Central memory CD4-positive, alpha-beta T cell (primary cell): ENCODE measurements around the gene RUFY3.
"Not testable (repeated sequence)": the region's sequence is repeated elsewhere in the genome, so short reads cannot be mapped to it uniquely, and the experiment has no call there.

Source experiments
- DNase-seq: peaks from one replicate; pipeline ENCODE4 v3.0.0; 2022

RUFY3 gene

DNA sequence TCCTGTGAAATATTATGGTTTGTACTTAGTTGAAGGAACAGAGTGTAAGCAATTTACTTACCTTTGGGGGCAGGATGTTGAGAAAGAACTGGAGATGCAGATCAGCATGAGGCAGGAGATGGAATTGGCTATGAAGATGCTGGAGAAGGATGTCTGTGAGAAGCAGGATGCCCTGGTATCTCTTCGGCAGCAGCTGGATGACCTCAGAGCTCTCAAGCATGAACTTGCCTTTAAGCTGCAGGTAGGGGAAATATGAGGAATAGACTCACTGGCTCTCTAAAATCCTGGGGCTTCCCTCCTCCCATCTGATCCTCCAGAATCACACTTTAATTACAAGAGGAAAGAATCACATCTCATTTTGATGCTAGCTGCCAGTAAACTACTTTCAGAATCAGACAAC lies 67.0 kb downstream of the RUFY3 start:
- DNase-seq, result no peak

DNA sequence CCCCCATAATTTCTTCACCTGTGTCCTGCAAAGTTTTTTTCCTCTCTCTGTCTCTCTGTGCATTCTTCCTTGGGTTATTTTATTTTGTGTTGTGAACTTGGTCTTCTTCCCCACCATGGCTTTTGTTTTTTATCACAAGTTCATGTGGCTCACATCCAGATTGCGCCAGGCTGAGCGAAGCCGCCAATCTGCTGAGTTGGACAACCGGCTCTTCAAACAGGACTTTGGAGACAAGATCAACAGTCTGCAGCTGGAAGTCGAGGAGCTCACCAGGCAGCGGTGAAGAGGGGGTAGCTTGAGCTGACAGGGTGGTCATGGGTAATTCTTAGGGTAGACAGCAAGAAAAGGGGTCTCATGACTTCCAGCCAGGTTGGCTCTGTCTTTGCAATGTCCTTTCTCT lies 71.9 kb downstream of the RUFY3 start:
- DNase-seq, result no peak

DNA sequence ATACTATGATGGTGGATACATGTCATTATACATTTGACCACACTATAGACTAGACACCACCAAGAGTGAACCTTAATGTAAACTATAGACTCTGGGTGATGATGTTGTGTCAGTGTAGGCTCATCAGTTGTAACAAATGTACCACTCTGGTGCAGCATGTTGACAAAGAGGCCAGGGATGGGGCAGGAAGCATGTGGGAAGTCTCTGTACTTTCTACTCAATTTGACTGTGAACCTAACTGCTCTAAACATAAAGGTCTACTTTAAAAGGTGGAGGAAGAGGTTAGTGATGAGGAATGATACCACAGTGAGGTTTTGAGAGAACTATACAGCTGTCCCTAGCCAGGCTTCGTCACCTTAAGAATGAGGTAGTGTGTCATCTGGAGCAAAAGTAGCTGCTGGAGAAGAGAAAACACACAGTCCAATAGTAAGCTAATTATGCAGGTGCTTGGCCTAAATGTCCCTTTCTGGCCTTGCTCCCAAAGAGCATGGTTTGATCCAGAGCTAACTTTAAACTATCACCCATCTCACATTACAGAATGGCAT lies 79.6 kb downstream of the RUFY3 start:
- DNase-seq, result no peak

DNA sequence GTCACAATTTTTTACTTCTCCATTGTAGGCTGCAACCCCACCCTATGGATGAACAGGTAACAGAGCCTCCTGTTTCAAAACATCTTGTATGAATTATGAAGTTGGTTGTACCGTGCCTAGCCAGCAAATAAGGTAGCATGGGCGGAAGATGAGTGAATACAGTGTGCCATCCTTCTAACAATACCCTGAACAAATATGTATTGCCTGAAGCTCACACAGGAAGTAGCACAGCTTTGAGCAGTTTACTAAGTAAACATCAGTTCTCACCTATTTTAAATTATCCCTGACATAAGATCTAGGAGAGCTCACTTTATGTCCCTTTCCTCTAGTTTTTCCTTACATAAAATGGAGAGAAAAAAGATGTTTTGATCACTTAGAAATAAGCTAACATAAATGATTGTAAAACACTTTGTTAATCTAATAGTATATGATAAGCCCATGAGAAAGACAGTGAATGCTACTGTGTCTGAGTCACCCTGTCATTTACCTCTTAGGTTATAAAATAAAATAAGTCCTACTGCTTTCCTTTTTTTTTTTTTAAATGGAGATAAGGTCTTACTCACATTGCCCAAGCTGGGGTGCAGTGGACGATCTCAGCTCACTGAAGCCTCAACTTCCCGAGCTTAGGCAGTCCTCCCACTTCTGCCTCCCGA lies 81.3 kb downstream of the RUFY3 start:
- DNase-seq, result no peak

DNA sequence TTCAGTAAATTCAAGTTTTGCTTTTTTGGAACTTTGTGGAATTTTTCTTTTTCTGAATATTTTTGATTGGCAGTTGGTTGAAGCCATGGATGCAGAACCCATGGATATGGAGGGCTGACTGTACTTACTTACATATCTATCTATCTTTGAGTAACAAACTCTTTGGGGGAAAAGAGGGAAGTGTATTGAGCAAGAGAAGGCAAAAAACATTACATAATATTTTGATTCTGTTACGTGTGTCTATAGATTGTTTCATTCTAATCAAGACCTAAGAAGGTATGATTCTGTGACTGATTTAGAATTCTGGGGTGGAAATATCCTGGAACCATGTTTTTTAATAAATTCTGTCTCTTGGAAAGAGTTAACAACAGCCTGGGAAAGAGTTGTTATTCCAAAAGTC lies 86.4 kb downstream of the RUFY3 start:
- DNase-seq, result no peak

DNA sequence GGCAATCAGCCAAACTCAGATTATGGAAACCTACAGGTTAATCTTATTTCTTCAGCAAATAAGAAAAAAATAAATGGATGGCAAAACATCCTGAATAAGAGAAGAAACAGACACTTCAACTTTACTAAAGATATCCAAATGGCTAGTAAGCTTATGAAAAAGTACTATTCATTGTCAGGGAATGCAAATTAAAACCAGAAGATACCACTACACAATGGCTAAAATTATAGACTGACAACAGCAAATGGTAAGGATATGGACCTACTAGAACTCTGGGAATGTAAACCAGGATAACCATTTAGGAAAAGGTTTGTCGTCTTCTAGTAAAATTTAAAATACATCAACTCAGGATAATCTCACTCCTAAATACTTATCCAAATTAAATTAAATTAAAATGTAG lies 93.6 kb downstream of the RUFY3 start:
- DNase-seq, result no peak

DNA sequence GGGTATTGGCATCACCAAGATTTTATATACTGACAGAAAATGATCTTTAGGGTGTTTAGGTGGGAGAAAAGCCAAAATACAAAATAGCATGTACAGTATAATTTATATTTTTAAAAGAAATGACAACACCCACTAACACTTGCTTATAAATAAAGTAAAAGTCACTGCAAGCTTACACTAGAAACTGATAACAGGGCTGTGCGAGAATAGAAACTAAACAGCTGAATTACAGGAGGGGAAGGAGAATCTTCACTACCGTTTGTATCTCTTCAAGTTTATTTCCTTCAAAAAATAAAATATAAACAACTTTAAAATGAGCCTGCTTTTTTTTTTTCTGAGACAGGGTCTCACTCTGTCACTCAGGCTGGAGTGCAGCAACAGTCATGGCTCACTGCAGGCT lies 95.1 kb downstream of the RUFY3 start:
- no peak for DNase-seq

DNA sequence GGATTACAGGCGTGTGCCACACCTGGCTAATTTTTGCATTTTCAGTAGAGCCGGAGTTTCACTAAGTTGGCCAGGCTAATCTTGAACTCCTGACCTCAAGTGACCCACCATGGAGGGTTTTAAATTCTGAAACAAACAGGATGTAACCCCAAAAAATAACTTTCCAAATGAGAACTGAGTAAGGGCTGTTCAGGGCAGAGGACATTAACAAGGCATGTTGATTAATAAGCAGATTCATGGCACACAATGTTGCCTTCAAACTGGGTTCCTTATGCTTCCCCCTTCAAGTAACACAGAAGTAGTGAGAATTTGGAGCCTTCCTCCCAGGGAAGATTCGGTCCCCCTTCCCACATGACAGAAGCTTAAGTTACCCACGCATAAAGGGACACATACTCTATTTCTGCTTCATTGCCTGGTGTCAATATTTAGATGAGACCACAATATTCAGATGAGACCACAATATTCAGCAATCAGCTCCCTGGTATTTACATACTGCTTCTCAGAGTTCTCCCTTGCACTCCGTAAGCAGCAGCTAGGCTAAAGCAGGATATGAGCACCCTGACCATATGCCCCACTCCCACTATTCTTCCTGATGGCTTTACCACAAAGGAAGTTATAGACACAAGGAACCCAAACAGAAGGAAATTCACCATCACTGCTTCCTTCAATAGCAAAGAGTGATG lies 96.5 kb downstream of the RUFY3 start:
- DNase-seq, result no peak

DNA sequence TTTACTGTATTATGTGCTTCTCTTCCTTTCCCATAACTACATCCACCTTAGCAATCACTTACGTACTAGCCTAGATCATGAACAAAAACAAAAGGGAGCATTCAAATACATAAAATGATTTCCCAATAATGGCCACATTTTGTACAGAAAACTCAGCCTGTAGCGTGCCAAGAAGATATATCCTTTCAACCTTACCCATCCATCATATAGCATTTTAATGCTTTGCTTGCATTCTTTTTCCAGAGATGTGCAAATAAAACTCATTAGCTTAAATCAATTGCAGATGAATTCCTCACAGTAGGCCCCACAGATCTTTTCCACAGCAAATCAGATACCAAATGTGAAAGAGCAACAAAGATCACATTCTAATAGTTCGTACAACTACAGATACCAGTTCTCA lies 97.2 kb downstream of the RUFY3 start:
- no peak for DNase-seq

DNA sequence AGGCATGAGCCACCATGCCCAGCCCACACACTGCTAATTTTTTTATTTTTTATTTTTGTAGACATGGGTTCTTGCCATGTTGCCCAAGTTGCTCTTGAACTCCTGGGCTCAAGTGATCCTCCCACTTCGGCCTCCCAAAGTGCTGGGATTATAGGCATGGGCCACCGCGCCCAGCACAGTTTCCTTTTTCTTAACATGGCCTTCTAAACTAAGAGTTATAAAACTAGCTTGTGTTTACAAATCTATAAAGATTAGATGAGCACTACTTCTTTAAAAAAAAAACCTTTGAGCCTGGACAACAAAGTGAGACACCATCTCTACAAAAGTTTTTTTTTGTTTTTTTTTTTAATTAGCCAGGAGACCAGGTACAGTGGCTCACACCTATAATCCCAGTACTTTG lies 107.3 kb downstream of the RUFY3 start:
- no peak for DNase-seq

DNA sequence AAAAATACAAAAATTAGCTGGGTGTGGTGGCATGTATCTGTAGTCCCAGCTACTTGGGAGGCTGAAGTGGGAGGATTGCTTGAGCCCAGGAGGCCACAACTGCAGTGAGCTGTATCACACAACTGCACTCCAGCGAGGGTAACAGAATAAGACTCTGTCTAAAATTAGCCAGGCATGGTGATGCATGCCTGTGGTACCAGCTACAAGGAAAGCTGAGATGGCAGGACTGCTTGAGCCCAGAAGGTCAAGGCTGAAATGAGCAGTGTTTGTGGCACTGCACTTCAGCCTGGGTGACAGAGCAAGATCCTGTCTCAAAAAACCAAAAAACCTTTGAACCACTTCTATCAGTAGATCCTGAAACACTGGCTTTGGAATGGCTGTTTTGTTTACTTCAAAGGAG lies 107.7 kb downstream of the RUFY3 start:
- DNase-seq, result no peak

DNA sequence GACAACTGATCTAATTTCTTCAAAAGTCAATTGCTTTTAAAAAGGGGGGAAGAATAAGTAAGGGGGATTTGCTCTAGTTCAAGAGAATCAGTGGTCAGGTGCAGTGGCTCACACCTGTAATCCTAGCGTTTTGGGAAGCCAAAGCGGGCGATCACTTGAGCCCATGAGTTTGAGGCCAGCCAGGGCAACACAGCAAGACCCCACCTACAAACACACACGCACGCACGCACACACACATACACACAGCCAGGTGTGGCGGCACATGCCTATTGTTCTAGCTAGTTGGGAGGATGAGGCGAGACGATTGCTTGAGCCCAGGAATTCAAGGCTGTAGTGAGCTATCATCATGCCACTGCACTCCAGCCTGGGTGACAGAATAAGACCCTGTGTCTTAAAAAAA lies 108.3 kb downstream of the RUFY3 start:
- DNase-seq, result no peak

DNA sequence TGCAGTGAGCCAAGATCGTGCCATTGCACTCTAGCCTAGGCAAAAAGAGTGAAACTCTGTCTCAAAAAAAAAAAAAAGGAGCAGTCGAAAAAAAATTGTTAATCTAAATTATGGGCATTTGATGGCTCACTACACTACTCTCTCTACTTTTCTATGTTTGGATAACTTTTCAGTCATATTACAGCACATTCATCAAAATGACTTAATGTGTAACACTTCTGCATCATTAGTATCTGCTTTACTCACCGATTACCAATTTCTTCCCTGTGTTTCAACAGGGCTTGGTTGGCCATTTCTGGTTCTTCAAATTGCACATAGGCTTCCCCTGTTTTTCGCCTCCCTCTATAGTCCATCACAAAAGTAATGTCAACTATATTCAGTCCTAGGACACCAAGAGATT lies 109.5 kb downstream of the RUFY3 start:
- no peak for DNase-seq

DNA sequence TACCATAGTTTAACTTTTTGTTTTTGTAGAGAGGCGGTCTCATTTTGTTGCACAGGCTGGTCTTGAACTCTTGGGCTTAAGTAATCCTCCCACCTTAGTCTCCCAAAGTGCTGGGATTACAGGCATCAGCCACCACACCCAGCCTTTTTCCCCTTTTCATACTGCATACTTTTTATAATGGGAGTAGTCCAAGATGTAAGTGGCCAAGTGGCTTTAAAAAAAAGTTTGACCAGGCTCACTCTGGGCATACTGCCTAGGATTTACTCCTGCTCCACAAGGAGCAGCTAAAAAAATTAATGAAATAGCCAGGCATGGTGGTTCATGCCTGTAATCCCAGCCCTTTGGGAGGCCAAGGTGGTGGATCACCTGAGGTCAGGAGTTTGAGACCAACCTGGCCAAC lies 111.9 kb downstream of the RUFY3 start:
- no peak for DNase-seq

DNA sequence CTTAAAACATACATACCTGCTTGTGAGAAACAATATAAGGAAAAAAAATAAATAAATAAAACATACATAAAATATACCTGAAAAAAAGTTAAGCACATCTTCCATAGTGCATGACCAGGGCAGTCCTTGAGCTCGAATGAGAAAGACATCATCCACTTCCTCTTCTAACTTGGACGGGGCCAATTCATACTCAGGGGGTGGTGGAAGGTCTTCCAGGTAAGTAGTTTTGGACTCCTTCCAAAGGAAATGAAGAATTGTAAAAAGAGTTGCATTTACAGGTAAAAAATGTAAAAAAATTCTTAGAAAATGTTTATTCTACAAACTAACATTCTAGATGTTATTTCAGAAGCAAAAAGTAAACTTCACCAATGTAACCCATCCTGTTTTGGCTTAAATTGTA lies 114.3 kb downstream of the RUFY3 start:
- no peak for DNase-seq

DNA sequence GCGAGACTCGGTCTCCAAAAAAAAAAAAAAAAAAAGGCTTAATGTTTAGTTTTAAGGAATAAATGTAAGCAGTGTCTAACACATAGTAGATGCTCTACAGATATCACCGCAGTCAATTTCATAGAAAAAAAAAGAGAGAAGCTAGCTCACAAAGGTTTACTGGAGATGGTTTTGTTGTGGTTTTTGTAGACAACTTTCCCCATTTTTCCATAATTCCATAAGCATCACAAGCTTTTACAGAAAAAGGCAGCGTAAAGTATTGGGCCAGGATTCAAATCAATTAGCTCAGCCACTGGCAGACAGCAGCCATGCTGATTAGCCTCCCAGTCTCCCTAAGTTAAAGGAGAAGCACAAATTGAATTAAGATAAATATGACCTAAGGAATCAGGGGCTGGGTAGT lies 116.4 kb downstream of the RUFY3 start:
- no peak for DNase-seq

DNA sequence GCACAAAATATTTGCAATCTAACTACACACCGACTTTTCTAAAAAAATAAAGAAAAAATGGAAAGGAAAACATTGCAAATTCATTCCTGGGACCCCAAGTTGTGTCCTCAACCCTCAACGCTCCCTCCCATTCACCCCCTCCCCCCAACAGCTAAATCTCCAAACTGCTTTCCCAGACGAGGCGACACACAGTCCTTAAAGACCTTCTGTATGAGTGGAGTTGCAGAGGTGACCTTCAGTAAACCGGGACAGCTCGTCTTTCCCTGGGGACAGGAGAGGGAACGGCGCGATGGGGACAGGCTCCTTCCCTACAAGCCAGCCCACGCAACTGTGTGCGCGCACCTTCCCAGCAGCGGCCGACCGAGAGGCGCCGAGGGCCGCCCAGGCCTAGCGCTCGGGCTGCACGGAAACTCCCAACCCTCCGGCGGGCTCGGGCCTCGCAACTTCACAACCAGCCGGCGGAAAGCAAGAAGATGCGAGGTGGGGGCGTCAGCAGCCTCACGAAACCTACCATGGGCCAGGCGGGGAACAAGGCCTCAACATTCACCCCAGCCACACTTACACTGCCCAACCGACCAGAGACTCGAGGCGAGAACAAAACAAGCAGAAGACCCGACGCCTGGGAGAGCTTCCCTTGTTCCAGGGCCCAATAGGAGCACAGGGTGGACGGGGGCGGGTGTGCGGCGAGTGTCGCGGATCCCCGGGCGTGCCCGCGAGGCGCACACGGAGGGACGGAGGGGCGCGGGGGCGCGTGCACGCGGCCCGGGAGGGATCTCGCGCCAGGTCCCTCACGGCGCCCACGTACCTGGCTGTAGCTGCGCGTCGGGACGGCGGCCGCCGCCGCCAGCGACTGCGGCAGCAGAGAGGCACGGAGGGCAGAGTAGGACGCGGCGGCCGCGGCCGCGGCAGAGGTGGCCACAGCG lies 117.2 kb downstream of the RUFY3 start:
- peak; percentile 63 for DNase-seq

DNA sequence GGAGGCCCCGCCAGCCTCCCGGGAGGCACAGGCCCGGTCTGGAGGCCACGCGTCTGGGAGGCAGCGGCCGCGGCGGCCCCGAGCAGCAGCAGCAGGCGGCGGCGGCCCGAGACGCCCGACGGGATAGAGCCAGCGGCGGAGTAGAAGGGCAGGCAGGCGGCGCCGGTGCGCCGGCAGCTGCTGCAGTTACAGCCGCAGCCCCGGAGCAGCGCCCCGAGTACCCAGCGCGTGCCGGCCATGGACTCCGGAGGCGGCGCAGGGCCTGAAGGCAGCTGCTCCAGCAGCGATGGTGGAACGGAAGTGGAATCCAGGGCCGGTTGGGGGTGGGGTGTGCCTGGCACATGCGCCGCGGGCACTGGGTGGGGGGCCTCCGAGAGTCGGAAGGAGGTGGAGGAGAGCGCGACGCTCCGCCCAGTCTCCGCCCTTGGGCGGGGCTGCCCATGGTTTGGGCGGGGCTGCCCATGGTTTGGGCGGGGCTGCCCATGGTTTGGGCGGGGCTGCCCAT lies 117.9 kb downstream of the RUFY3 start, which contains the start of gene GRSF1:
Gene GRSF1 (minus strand): TSS at position 302 of the 505 bp plus-strand sequence. CDS start 63 bp downstream, at position 239.
- peak; percentile 95 for DNase-seq

DNA sequence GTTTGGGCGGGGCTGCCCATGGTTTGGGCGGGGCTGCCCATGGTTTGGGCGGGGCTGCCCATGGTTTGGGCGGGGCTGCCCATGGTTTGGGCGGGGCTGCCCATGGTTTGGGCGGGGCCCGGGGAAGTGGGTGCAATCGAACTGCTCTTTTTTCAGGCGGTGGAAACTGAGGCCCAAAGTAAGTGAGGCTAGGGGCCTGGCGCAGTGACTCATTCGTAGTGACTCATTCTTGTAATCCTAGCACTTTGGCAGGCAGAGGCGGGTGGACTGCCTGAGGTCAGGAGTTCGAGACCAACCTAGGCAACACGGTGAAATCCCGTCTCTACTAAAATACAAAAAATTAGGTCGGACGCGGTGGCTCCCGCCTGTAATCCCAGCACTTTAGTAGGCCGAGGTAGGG lies 118.4 kb downstream of the RUFY3 start:
- not testable (repeated sequence) for DNase-seq

DNA sequence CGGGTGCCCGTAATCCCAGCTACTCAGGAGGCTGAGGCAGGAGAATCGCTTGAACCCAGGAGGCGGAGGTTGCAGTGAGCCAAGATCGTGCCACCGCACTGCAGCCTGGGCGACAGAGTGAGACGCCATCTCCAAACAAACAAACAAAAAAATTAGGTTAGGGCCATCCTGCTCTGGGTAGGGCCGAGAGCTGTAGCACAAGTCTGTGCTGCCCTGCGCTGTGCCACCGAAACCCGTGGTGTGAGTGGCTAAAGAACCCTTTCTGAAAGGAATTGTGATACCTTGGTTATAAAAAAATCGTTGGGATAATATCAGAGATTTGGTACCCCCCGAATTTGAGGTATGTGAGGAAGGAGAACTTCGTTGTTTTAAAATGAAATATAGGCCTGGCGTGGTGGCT lies 118.9 kb downstream of the RUFY3 start:
- not testable (repeated sequence) for DNase-seq

DNA sequence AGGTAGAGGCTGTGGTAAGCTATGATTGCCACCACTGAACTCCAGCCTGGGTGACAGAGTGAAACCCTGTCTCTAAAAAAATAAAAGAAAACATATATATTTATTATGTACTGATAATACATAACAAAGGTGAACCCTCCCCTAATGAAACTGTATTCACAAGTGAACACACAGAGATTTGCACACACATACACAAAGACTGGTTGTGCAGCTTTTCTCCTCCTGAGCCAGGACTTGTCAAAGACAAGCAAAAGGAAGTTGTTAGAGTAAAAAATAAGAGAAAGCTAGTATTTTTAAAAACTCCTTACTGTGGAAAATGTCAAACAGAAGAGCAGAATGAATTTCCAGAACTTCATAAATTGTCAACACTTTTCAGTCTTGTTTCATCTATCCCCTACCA lies 119.4 kb downstream of the RUFY3 start:
- DNase-seq, result no peak

DNA sequence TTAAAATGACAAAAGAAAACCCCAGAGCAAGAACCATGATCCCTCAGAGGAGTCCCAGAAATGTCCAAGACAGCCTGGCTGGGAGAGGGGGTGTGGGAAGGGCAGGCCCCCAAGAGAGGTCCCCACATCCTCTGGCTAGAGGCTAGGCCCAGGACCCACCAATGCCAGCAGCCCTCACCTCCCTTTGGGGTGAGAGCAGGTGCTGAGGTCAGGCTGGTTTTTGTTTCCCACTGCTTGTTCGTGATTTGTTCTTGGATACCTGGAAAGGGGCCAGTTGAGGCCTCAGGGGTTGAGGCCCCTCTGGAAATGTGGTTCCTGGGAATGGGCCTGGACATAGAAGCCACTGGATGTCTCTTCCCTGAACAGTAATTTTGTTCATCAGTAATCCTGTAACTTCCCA lies 120.2 kb downstream of the RUFY3 start:
- DNase-seq, result no peak

DNA sequence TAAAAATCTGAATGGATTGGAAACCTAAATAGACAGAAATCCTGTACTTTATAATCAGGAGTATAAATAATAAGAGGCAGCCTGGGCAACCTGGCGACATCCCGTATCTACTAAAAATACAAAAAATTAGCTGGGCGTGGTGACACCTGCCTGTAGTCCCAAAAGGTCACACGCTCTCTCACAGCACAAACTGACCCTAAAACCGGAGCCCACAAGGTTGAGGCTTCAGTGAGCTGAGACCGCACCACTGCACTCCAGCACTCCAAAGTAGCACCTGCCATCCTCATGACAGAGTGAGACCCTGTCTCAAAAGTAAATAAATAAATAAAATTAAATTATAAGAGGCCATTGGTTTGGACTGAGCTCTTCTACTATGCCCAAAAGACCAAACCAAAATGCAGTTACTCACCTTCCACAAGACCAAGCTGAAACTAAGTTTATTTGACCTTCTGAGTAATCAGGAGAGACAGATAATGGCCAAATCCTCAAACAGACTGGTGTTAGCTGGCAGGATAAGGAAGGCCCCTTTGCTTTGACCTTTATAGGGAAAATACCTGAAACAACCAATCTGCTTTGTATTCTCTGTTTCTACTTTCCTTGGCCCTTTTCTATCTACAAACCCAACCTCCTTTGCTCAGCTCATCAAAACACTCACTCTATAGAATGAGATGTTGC lies 121.1 kb downstream of the RUFY3 start:
- no peak for DNase-seq
